Mesangial cell (primary cell): ENCODE results near the gene ASTN2. TPM values are rescaled to one million over a fixed set of nuclear protein-coding genes. Genes with fewer than 3 reads are reported as not detected.

ENCODE experiments used
- total RNA-seq: library from RNA; depleted of rRNA; stranded (reverse); fragments of >200 nt; gene quantifications from 2 replicates; pipeline ENCODE4 v1.2.3, GENCODE V29; 2015

Gene ASTN2, protein sequence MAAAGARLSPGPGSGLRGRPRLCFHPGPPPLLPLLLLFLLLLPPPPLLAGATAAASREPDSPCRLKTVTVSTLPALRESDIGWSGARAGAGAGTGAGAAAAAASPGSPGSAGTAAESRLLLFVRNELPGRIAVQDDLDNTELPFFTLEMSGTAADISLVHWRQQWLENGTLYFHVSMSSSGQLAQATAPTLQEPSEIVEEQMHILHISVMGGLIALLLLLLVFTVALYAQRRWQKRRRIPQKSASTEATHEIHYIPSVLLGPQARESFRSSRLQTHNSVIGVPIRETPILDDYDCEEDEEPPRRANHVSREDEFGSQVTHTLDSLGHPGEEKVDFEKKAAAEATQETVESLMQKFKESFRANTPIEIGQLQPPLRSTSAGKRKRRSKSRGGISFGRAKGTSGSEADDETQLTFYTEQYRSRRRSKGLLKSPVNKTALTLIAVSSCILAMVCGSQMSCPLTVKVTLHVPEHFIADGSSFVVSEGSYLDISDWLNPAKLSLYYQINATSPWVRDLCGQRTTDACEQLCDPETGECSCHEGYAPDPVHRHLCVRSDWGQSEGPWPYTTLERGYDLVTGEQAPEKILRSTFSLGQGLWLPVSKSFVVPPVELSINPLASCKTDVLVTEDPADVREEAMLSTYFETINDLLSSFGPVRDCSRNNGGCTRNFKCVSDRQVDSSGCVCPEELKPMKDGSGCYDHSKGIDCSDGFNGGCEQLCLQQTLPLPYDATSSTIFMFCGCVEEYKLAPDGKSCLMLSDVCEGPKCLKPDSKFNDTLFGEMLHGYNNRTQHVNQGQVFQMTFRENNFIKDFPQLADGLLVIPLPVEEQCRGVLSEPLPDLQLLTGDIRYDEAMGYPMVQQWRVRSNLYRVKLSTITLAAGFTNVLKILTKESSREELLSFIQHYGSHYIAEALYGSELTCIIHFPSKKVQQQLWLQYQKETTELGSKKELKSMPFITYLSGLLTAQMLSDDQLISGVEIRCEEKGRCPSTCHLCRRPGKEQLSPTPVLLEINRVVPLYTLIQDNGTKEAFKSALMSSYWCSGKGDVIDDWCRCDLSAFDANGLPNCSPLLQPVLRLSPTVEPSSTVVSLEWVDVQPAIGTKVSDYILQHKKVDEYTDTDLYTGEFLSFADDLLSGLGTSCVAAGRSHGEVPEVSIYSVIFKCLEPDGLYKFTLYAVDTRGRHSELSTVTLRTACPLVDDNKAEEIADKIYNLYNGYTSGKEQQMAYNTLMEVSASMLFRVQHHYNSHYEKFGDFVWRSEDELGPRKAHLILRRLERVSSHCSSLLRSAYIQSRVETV (N-terminal part only)
- 4.7 and 5.2 TPM in 2 replicates for total RNA-seq

DNA sequence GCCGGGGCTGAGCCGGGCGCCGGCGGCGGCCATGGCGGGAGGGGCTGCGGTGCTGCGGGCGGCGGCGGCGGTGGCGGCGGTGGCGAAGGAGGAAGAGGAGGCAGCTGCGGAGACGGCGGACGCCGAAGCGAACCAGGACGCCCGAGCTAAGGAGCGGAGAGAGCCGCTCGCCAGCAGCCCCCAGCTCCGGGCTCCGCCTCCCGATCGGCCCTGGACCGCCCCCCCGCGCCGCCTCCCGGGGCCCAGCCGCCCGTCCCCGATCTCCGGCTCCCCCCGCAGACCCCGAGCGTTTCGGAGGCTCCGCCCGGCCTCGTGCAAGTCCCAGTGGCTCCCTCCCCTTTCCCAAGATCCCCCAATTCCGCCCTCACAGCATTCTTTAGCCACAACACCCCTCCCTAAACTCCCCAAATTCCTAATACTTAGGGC lies at the start of gene ASTN2:
ASTN2 (minus strand) TSS at position 152 of the 426 bp plus-strand sequence; CDS start at position 33, 119 bp downstream.

DNA sequence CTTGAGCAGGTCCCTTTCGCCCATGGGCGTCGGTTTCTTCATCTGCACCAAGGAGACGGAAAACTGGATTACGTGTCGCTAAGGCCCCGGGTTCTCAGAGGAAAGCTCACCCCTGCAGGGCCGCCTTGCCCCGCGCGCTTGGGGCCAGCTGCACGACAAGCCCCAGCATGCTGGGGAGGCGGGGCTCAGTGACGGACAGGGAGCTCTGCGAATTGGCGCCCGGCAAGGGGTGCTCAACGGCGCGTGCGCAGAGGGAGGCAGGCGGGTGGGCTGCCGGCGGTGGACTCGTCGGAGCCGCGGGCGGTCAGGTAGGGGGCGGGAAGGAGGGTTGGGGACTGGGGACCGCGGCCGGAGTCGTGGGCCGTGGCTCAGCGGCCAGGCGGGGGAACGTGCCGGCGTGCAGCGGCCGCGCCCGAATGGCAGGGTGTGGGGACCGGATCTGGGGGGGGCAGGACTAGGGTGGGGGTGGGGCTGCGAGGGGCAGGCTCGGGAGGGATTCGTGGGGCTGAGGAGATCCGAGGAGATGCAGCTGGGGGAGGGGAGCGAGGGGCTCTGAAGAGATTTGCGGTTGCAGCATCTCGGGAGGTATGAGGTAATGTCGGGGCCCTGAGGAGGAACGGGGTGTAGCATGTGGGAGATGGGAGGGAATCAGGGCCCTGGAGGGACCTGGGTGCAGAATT lies 727.6 kb downstream of the ASTN2 start, which contains the start of gene TRIM32:
TRIM32 (plus strand) TSS at position 232 of the 680 bp plus-strand sequence. CDS start 10,438 bp downstream, outside the sequence.

